ENCODE measurements around the gene CCDC12.

CCDC12 gene

DNA sequence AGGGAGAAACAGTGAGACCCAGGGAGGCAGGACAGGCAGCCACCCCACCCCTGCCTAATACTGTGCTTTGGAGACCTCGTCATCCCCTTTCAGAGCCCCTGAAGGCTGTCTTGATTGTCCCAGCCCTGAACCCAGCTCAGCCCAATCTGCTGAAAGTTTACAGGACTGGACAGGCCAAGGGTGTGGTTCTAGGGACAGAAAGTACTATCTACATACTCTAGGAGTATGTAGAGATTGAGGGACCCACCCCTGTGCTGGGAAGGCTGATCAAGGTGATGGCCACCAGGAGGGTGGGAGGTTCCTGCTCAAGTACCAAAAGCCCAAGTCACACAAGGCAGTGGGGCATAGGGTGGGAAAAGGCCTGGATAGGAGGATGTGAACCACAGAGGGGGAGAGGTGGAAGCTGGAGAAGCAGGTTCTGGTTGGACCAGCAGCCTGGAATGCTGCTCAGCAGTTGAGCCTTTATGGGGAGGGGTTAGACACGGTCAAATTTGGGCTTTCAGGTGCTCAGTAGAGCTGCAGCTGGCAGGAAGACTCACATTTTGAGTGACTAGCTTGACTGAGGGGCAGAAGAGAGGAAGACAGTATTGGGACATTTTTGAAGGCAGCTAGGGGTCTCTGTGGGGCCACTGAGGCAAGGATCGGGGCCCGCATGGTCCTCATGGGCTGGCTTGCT lies 9.6 kb upstream of the CCDC12 start:
- ATAC-seq, result no peak
- TF ChIP-seq ISL1 (CRISPR knock-in tag; IDR thresholded peaks at IDR 0.05), result no peak
- TF ChIP-seq PPARA (CRISPR knock-in tag; IDR thresholded peaks at IDR 0.05; ENCODE audit: borderline replicate concordance), result no peak
- TF ChIP-seq, protein P1, sequence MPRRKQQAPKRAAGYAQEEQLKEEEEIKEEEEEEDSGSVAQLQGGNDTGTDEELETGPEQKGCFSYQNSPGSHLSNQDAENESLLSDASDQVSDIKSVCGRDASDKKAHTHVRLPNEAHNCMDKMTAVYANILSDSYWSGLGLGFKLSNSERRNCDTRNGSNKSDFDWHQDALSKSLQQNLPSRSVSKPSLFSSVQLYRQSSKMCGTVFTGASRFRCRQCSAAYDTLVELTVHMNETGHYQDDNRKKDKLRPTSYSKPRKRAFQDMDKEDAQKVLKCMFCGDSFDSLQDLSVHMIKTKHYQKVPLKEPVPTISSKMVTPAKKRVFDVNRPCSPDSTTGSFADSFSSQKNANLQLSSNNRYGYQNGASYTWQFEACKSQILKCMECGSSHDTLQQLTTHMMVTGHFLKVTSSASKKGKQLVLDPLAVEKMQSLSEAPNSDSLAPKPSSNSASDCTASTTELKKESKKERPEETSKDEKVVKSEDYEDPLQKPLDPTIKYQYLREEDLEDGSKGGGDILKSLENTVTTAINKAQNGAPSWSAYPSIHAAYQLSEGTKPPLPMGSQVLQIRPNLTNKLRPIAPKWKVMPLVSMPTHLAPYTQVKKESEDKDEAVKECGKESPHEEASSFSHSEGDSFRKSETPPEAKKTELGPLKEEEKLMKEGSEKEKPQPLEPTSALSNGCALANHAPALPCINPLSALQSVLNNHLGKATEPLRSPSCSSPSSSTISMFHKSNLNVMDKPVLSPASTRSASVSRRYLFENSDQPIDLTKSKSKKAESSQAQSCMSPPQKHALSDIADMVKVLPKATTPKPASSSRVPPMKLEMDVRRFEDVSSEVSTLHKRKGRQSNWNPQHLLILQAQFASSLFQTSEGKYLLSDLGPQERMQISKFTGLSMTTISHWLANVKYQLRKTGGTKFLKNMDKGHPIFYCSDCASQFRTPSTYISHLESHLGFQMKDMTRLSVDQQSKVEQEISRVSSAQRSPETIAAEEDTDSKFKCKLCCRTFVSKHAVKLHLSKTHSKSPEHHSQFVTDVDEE (CRISPR knock-in tag; IDR thresholded peaks at IDR 0.05), result no peak

- TF ChIP-seq GLIS3 (CRISPR knock-in tag; IDR thresholded peaks at IDR 0.05) (no peak), ESRRG (CRISPR knock-in tag; IDR thresholded peaks at IDR 0.05) (no peak), ZNF565 (CRISPR knock-in tag; conservative IDR thresholded peaks at IDR 0.05; ENCODE audit: low read depth) (no peak), ZC3H10 (CRISPR knock-in tag; IDR thresholded peaks at IDR 0.05) (no peak), ZNF70 (CRISPR knock-in tag; IDR thresholded peaks at IDR 0.05) (no peak), TCF4 (CRISPR knock-in tag; IDR thresholded peaks at IDR 0.05; ENCODE audit: borderline replicate concordance) (no peak), CSRNP3 (CRISPR knock-in tag; IDR thresholded peaks at IDR 0.05) (no peak), RARB (CRISPR knock-in tag; IDR thresholded peaks at IDR 0.05) (no peak), CSDC2 (CRISPR knock-in tag; IDR thresholded peaks at IDR 0.05) (no peak), PPARA (CRISPR knock-in tag; IDR thresholded peaks at IDR 0.05; ENCODE audit: borderline replicate concordance) (no peak), SNAI2 (CRISPR knock-in tag; IDR thresholded peaks at IDR 0.05) (no peak), ZFP3 (CRISPR knock-in tag; IDR thresholded peaks at IDR 0.05) (no peak), ZNF8 (CRISPR knock-in tag; IDR thresholded peaks at IDR 0.05) (no peak)
- TF ChIP-seq, protein P2, sequence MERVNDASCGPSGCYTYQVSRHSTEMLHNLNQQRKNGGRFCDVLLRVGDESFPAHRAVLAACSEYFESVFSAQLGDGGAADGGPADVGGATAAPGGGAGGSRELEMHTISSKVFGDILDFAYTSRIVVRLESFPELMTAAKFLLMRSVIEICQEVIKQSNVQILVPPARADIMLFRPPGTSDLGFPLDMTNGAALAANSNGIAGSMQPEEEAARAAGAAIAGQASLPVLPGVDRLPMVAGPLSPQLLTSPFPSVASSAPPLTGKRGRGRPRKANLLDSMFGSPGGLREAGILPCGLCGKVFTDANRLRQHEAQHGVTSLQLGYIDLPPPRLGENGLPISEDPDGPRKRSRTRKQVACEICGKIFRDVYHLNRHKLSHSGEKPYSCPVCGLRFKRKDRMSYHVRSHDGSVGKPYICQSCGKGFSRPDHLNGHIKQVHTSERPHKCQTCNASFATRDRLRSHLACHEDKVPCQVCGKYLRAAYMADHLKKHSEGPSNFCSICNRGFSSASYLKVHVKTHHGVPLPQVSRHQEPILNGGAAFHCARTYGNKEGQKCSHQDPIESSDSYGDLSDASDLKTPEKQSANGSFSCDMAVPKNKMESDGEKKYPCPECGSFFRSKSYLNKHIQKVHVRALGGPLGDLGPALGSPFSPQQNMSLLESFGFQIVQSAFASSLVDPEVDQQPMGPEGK (CRISPR knock-in tag; IDR thresholded peaks at IDR 0.05; ENCODE audit: borderline replicate concordance), result no peak
- TF ChIP-seq, protein P1 (CRISPR knock-in tag; IDR thresholded peaks at IDR 0.05), result no peak
- ATAC-seq, result no peak
Observed at GRCh38 chr3:46985588-46985987, 9.0 kb upstream of the CCDC12 start.

DNA sequence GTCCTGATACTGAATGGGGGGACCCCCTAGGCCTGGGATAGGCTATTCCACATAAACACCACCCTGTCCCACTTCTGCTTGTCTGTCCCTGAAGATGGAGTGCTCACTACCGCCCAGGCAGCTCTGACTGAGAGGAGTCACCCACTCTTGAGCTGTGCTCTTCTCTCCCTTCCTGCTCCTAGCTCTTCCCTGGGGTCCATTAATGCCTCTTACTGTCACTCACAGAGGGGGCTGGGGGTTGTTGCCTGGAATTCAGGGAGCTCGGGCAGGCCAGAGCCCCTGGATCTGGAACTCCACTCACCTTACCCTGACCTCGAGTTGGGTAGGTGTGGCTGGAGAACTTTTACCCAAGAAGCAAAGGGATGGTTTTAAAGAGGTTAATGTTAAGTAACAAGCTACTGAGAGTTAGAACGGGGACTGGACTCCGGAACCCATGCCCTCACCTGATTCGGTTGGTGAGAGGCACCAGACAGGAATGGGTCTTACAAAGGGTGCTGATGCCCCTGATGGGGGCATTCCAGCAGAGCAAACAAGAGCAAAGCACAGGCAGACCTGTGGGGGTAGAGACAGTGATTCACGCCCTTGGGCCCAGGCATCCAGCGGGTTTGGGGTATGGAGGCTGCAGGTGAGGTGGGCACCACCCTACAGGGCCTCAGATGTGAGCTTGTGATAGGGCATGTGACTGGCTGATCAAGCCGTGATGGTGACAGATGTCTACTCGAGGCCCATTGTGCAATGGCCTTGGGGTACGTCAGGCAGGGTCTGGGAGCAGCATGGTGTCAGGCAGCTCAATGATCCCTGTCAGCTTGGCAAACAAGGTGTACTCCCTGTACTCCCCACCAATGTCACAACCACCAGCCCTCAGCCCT lies 8.3 kb upstream of the CCDC12 start:
- TF ChIP-seq ZFP30 (CRISPR knock-in tag; IDR thresholded peaks at IDR 0.05) (no peak), ZC3H10 (CRISPR knock-in tag; IDR thresholded peaks at IDR 0.05) (no peak), GLIS3 (CRISPR knock-in tag; IDR thresholded peaks at IDR 0.05) (no peak), TOX (CRISPR knock-in tag; IDR thresholded peaks at IDR 0.05; ENCODE audit: borderline replicate concordance) (no peak), ISL1 (CRISPR knock-in tag; IDR thresholded peaks at IDR 0.05) (no peak), ZFP3 (CRISPR knock-in tag; IDR thresholded peaks at IDR 0.05) (no peak), SNAI2 (CRISPR knock-in tag; IDR thresholded peaks at IDR 0.05) (no peak), PPARA (CRISPR knock-in tag; IDR thresholded peaks at IDR 0.05; ENCODE audit: borderline replicate concordance) (no peak), ZNF70 (CRISPR knock-in tag; IDR thresholded peaks at IDR 0.05) (no peak), BACH2 (CRISPR knock-in tag; IDR thresholded peaks at IDR 0.05; ENCODE audit: borderline replicate concordance) (no peak), ZNF8 (CRISPR knock-in tag; IDR thresholded peaks at IDR 0.05) (no peak), CSDC2 (CRISPR knock-in tag; IDR thresholded peaks at IDR 0.05) (no peak), CSRNP3 (CRISPR knock-in tag; IDR thresholded peaks at IDR 0.05) (no peak), RARB (CRISPR knock-in tag; IDR thresholded peaks at IDR 0.05) (no peak)
- TF ChIP-seq, protein P2 (CRISPR knock-in tag; IDR thresholded peaks at IDR 0.05; ENCODE audit: borderline replicate concordance), result no peak
- TF ChIP-seq, protein P3, sequence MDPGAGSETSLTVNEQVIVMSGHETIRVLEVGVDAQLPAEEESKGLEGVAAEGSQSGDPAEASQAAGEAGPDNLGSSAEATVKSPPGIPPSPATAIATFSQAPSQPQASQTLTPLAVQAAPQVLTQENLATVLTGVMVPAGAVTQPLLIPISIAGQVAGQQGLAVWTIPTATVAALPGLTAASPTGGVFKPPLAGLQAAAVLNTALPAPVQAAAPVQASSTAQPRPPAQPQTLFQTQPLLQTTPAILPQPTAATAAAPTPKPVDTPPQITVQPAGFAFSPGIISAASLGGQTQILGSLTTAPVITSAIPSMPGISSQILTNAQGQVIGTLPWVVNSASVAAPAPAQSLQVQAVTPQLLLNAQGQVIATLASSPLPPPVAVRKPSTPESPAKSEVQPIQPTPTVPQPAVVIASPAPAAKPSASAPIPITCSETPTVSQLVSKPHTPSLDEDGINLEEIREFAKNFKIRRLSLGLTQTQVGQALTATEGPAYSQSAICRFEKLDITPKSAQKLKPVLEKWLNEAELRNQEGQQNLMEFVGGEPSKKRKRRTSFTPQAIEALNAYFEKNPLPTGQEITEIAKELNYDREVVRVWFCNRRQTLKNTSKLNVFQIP (CRISPR knock-in tag; IDR thresholded peaks at IDR 0.05; ENCODE audit: borderline replicate concordance, low read depth), result no peak
- ATAC-seq, result no peak

Data from SK-N-SH treated with all-trans-retinoic acid at 6 μM for 48 hours (cell line).